ENCODE data around the gene BRSK2.
A peak's percentile ranks its signal among the peaks of the same experiment; 100 is the strongest.

The BRSK2 gene

DNA sequence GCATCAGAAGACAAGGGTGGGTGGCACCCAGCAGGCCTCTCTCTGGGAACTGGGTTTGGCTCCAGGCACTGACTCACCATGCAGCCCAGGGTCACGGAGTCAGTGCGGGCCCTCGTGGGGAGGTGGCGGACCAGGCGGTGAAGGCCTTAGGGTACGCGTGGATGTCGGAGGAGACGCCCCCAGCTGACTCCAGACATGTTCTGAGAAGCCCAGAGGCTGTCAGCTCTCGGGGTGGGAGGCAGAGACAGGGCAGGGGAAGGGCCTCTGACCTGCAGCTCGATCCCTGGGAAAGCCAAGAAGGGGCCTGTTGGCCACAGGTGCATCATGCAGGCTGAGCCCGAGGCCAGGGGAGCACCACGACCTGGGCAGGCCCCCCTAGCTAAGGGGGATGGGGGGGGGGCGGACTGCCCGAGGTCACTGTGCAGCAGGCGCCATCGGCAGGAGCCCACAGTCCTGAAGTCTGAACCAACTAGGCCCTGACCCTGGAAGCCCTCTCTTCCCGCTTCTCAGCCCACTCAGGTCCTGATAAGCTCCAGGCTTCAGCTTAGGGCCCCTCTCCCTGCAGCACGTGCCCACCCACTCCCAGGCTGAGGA is 78.8 kb downstream of the BRSK2 start:
- intact Hi-C loops (cut with DNase I) = no loop called here
- DNase-seq = no peak

DNA sequence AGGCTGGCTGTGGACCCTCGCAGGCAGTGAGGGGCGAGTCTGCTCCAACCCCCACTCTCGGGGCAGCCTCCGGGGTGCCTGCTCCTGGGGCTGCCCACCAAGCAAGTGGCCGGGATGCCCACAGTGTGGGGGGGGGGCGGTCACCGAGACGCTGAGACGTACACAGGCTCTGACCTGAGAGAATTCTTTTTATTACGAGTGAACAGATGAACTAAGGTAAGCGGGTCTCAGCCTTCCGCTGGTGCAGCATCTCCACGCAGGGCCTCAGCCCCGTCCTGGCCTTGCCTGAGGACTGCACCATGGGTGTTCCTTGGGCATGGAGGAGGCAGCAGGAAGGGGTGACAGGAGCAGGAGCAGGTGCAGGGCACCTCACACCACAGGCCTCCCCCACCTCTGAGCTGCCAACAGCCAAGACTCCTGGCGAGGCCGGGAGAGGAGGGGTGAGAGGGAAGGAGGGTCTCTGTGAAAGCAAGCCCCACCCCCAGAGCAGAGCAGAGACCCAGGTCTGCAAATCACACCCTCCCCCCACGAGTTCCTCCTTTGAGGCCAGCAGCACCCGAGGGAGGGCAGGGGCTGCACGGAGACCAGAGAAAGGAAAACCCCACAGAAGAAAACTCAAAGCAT is 79.7 kb downstream of the BRSK2 start:
- DNase-seq = no peak
- intact Hi-C loops (cut with DNase I) = no loop called here

- intact Hi-C loops (cut with DNase I) = no loop called here
- no peak for DNase-seq
Observed at GRCh38 chr11:1469911-1470680, 80.4 kb downstream of the BRSK2 start.

DNA sequence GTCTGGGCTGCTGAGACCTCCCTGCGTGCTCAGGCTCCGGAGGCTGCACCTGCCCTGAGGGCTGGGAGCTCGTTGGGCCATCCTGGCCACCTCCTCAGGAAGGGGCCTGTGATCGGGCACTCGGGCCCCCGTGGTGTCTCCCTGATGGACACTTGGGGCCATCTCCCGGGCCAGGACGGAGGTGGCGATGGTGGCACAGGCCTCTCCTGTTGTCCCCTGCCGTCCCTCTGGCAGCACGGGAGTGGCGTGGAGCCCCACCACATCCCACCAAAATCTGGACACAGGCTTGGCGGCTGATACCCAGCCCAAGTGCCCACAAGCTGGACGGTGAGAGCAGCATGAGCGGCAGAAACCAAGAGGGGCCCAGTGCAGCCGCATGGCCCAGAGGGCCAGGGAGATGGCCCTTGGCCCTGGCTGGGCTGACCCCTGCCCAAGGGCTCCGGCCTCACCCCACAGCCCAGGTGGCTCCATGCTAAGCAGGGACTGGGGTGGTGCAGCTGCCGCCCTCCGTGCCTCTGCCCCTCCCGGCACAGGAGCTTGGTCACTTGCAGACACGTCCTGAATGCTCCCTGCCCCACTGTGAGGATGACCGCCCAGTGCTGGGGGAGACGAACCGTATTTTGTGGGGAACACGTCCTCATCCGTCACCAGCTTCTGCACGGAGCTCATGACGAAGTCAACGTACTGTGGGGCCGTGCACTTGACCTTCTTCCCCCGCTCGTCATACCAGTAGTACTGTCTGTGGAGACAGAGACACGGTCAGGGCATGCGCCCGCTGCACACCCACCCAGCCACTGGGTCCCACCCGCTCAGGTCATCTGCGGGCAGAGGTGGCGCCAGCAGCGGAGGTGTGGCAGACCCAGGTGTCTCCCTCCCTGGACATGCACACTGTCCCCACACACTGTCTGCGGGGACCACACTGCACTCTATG is 81.2 kb downstream of the BRSK2 start:
- DNase-seq = peak in 2 of 42 donors; percentile 1
- intact Hi-C loops (cut with DNase I) = no loop called here

- intact Hi-C loops (cut with DNase I) = no loop called here
- peak in 1 of 42 donors; percentile 1 for DNase-seq
Observed at GRCh38 chr11:1471736-1472135, 82.0 kb downstream of the BRSK2 start.

DNA sequence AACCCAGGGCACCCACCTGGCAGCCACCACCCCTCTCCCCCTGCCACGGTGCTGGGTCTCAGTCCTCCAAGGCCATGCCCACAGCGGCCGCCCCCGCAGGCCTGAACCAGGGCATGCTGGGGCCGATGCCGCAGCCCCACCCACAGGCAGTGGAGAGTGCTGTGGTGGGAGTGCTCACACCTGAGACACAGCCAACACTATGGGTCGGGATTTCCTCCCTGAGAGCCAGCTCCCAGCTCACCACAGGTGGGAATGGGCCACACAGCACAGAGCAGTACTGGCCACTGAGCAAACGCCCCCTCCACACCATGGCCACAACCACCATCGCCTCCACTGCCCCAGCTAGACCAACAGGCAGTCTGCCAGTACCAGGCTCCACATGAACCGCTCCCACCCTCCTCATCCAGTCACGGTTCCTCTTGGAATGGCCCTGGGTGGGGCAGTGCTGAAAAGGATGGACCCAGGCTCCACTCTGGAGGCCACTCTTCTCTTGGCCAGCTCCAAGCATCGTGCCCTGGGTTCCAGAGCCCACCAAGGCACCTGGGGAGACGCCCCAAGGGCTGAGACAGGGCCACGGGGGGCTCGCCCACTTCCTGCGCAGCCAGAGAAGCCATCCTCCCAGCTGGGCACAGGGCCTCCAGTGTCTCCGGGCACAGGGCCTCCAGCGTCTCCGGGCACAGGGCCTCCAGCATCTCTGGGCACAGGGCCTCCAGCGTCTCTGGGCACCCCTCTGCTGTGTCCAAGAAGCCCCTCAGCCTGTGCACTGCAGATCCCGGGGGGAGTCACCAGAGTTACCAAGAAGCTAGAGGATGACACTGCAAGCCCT is 82.7 kb downstream of the BRSK2 start:
- DNase-seq = peak in 1 of 42 donors; percentile 1
- intact Hi-C loops (cut with DNase I) = no loop called here

DNA sequence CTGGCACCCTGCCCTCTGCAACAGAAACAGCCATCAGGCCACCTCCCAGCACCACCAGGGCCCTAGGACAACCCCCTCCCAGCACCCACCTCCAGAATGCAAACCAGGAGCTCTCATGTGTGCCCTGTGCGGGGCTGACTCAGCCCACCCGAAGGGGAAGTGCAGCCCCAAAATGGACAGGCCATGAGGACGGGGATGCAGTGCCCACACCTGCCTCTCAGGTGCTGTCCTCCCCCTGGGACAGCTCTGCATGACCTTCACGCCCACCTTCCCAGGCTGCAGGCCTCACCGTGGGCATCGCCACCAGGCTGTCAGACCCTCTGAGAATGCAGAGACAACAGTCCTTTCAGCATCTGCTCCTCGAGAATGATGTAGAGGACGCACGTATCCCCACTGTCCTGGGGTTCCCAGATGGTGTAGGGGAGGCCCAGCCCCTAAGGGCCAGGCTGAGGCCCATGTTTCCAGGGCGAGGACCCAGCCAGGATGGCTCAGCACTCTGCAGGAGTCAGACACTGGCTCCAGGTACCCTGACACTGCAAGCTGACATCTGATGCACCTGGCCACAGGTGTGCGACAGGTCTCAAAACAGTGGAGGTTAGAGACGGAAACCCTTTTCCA is 83.4 kb downstream of the BRSK2 start:
- DNase-seq = peak in 1 of 42 donors; percentile 1
- intact Hi-C loops (cut with DNase I) = no loop called here

DNA sequence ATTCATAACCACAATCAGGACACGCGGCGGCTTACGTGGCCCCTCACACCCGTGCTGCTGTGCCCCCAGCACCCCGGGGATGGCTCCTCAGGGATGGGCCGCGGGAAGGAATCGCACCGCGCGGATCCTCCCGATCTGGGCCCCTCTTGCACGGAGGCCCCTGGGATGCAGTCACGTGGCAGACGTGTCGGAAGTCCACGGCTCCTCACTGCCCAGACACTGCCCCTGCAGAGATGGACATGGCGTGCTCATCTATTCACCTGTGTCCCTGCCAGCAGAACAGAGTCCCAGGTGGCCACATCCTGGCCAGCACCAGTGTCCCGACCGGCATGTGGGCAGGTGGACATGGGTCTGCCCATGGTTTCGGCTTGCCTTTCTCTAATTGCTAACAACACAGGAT is 84.1 kb downstream of the BRSK2 start:
- DNase-seq = peak in 1 of 42 donors; percentile 0
- intact Hi-C loops (cut with DNase I) = no loop called here

DNA sequence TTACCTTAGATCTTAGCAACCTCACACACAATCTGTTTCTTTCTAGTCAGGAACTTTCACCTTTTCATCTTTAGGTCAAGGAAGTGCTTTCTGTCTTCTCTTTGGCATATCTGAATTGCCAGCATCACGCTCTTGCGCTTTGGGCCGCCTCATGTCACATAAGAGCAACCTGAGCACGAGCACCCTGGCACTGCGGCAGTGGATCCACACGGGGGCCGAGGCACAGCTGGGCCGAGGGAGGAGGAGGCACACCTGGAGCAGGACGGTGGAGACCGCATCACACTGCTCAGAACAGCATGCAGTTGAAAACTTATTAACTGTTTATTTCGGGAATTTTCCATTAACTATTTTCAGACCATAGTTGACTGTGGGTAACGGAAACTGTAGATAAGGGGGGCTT is 86.1 kb downstream of the BRSK2 start:
- intact Hi-C loops (cut with DNase I) = no loop called here
- peak in 2 of 42 donors; percentile 2 for DNase-seq

GRCh38 chr11:1476940-1477736 is 87.4 kb downstream of the BRSK2 start:
- intact Hi-C loops (cut with DNase I) = no loop called here
- peak in 1 of 42 donors; percentile 4 for DNase-seq

DNA sequence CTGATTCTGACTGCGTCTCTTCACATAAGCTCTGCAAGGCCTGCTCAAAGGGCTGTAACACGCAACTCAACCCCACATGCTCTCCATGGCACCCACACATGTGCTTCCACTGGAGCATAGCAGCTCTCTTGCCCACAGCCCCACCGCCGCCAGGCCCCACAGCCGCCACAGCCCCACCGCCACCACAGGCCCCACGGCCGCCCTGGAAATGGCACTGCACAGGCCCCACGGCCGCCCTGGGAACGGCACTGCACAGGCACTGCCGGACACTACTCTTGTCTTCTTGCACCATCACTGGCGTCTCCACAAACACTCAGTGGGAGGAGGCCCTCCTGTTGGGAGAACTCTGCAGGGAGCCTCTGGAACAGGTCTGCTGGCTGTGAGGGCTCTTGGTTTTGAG is 88.3 kb downstream of the BRSK2 start:
- DNase-seq = no peak
- intact Hi-C loops (cut with DNase I) = no loop called here

DNA sequence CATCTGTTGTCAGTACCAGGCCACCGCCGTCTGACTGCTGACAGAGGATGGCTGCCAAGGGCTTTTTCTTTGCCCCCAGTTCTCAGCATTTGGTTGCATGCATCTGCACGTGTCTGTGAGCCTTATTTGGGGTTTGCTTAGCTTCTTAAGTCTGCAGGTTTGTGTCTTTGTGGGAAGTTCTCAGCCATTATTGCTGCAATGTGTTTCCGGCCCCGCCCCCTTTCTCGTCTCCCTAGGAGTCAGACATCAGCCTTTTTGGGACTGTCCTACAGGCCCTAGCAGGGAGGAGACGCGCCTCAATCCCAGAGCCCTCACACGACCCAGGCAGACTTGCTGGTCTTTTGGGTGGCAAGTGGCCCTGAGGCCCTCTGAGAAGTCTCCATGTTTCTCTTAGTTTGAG is 88.8 kb downstream of the BRSK2 start:
- intact Hi-C loops (cut with DNase I) = no loop called here
- DNase-seq = no peak

DNA sequence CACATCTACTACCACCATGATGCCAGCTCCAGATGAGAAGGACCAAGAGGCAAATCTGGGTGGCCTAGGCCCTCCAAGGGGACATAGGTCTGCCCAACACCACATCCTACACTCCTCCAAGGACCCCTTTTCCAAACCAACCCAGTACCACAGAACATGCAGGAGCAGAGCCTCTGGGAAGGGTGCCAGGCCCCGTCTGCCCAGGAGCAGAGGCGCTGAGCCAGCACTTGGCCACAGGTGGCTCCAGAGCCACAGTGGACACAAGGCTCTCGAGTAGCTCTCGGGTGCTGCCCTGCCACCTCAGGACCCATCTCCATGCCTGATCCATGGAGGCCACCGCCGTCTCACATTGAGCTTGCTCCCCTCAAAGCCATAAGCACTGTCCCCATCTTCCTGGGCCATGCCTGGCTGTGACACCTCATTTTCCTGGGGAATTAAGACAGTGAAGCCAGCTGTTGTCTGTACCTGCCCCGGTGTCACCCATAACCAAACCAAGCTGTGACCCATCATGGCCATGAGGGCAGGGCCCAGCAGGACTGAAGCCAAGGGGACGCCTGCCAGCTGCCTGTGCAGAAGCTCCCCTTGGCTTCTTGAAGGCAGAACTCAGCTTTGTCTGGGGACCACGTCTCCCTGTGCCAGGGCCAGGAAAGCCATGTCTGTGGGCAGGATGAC is 89.4 kb downstream of the BRSK2 start:
- no peak for DNase-seq
- intact Hi-C loops (cut with DNase I) = no loop called here

DNA sequence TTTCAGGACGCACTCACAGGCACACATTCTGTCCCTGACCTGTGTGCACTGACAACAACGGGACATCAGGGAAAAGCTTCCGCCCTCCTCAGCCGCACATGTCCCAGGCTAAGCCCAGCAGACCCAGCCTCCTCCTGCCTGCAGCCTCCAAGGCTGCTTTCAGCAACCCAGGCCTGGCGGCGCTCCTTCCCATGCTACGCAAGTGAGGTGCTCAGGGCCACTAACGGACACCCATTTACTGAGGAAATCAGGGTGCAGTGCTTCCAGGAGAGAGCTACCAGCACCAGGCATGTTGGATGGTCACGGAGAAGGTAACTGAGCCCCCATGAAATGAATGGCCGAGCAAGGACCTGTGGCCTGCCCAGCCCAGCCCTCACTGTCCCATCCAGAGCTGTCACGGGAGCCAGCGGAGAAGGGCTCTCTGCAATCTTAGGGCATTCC is 90.0 kb downstream of the BRSK2 start:
- intact Hi-C loops (cut with DNase I) = no loop called here
- no peak for DNase-seq

DNA sequence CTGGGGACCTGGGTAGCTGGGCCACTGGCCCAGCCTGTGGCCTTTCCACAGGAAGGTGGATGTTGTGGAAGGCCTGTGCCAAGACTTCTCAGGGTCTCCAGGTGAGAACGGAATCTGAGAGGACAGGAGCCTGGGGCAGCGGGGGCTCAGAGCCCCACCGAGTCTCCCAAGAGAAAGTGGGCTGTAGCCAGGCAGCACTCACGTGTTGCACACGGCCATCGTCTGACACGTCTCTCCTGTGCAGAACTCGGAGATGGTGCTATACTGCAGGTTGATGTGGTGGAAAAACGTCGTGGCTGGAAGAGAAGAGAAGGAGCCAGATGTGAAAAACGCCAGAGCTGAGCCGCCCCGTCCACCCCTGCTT is 90.4 kb downstream of the BRSK2 start:
- intact Hi-C loops (cut with DNase I) = no loop called here
- no peak for DNase-seq

- intact Hi-C loops (cut with DNase I) = no loop called here
- DNase-seq = peak in 2 of 42 donors; percentile 2
Observed at GRCh38 chr11:1480555-1481482, 91.1 kb downstream of the BRSK2 start.

Measured in head of caudate nucleus (tissue), 42 donors.